ENCODE measurements around the gene TUBG1. TPM values are rescaled to one million over a fixed set of nuclear protein-coding genes. Genes with fewer than 3 reads are reported as not detected.

TUBG1 gene
- polyA plus RNA-seq, 1 of the 3 experiments (the other 2 are of a cell fraction): 145 TPM

DNA sequence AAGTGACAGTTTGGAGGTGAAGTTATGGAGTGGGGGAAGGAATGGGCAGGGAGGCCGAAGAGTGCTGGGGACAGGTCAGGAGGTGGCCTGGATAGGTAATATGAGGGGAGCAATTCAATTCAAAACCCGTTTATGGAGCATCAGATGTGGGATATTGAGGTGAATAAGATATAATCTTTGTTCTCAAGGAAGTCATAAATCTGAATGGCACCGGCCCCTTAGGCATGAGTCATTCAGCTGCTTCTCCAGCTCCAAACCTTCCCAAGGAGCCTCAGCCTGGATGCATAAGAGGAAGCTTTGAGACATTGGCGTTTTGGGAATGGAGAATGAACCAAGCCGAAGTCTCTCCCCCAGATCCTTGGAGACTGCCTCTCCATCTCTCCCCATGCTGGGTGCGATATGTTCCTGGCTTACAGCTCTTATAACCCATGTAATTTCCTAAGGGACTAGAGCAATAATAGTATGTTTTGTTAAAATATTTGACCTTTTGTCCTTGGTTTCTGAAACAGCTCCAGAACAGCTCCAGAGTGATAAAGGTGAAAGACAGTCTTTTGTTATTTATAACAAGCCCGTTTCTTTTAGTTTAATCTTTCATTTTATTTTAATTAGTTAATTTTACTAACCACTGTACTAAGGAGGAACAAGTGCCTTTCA is 51.3 kb downstream of the TUBG1 start (continued):
- TF ChIP-seq, protein P1, sequence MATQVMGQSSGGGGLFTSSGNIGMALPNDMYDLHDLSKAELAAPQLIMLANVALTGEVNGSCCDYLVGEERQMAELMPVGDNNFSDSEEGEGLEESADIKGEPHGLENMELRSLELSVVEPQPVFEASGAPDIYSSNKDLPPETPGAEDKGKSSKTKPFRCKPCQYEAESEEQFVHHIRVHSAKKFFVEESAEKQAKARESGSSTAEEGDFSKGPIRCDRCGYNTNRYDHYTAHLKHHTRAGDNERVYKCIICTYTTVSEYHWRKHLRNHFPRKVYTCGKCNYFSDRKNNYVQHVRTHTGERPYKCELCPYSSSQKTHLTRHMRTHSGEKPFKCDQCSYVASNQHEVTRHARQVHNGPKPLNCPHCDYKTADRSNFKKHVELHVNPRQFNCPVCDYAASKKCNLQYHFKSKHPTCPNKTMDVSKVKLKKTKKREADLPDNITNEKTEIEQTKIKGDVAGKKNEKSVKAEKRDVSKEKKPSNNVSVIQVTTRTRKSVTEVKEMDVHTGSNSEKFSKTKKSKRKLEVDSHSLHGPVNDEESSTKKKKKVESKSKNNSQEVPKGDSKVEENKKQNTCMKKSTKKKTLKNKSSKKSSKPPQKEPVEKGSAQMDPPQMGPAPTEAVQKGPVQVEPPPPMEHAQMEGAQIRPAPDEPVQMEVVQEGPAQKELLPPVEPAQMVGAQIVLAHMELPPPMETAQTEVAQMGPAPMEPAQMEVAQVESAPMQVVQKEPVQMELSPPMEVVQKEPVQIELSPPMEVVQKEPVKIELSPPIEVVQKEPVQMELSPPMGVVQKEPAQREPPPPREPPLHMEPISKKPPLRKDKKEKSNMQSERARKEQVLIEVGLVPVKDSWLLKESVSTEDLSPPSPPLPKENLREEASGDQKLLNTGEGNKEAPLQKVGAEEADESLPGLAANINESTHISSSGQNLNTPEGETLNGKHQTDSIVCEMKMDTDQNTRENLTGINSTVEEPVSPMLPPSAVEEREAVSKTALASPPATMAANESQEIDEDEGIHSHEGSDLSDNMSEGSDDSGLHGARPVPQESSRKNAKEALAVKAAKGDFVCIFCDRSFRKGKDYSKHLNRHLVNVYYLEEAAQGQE (IDR thresholded peaks at IDR 0.05; ENCODE audit: low read depth, low read length): no peak
- TF ChIP-seq SMC3 (IDR thresholded peaks at IDR 0.05; ENCODE audit: low read depth, low read length) (no peak), YY1 (IDR thresholded peaks at IDR 0.05; ENCODE audit: low read depth) (no peak), RCOR1 (IDR thresholded peaks at IDR 0.05; ENCODE audit: low read length) (no peak), CHD2 (IDR thresholded peaks at IDR 0.05; ENCODE audit: low read length, partially characterized antibody) (no peak), RAD21 (IDR thresholded peaks at IDR 0.05; ENCODE audit: low read length) (no peak)

Other genes with a start within 250 kb of the TUBG1 start
- 35.7 and 38.7 TPM in 2 replicates for gene STAT3, start 221.2 kb upstream of the TUBG1 start, polyA plus RNA-seq (2012; rRNA removed)
- 264 and 290 TPM in 2 replicates for gene CAVIN1, start 186.4 kb upstream of the TUBG1 start, polyA plus RNA-seq (2012; rRNA removed)
- 31.7 and 37.1 TPM in 2 replicates for gene ATP6V0A1, start 150.8 kb upstream of the TUBG1 start, polyA plus RNA-seq (2012; rRNA removed)
- gene NAGLU, start 73.4 kb upstream of the TUBG1 start, polyA plus RNA-seq (2012; rRNA removed): 25.0 and 33.9 TPM in 2 replicates
- 1.2 and 1.3 TPM in 2 replicates for gene HSD17B1, start 56.8 kb upstream of the TUBG1 start, polyA plus RNA-seq (2012; rRNA removed)
- 56.6 and 69.4 TPM in 2 replicates for gene COASY, start 47.5 kb upstream of the TUBG1 start, polyA plus RNA-seq (2012; rRNA removed)
- gene MLX, start 42.6 kb upstream of the TUBG1 start, polyA plus RNA-seq (2012; rRNA removed): 44.5 and 66.4 TPM in 2 replicates
- 14.2 and 17.3 TPM in 2 replicates for gene PSMC3IP, start 32.0 kb upstream of the TUBG1 start, polyA plus RNA-seq (2012; rRNA removed)
- gene RETREG3, start 309 bp upstream of the TUBG1 start, polyA plus RNA-seq (2012; rRNA removed): 13.3 and 24.9 TPM in 2 replicates
- 27.6 and 33.9 TPM in 2 replicates for gene TUBG2, start 49.6 kb downstream of the TUBG1 start, polyA plus RNA-seq (2012; rRNA removed)
- gene PLEKHH3, start 67.3 kb downstream of the TUBG1 start, polyA plus RNA-seq (2012; rRNA removed): 9.8 and 12.8 TPM in 2 replicates
- 2.2 and 3.1 TPM in 2 replicates for gene CCR10, start 72.2 kb downstream of the TUBG1 start, polyA plus RNA-seq (2012; rRNA removed)
- 74.3 and 92.7 TPM in 2 replicates for gene CNTNAP1, start 72.8 kb downstream of the TUBG1 start, polyA plus RNA-seq (2012; rRNA removed)
- 28.6 and 42.9 TPM in 2 replicates for gene EZH1, start 135.4 kb downstream of the TUBG1 start, polyA plus RNA-seq (2012; rRNA removed)
- 2.5 and 3.0 TPM in 2 replicates for gene RAMP2, start 151.5 kb downstream of the TUBG1 start, polyA plus RNA-seq (2012; rRNA removed)
- 127 and 158 TPM in 2 replicates for gene VPS25, start 163.8 kb downstream of the TUBG1 start, polyA plus RNA-seq (2012; rRNA removed)
- gene WNK4, start 170.9 kb downstream of the TUBG1 start, polyA plus RNA-seq (2012; rRNA removed): 8.7 and 12.5 TPM in 2 replicates
- 90.5 and 103 TPM in 2 replicates for gene COA3, start 189.0 kb downstream of the TUBG1 start, polyA plus RNA-seq (2012; rRNA removed)
- gene CNTD1, start 189.2 kb downstream of the TUBG1 start, polyA plus RNA-seq (2012; rRNA removed): 0.26 TPM in 1 of 2 replicates, not detected in the other
- 78.0 and 97.4 TPM in 2 replicates for gene BECN1, start 214.6 kb downstream of the TUBG1 start, polyA plus RNA-seq (2012; rRNA removed)
- 139 and 152 TPM in 2 replicates for gene PSME3, start 223.7 kb downstream of the TUBG1 start, polyA plus RNA-seq (2012; rRNA removed)
- gene AOC2, start 234.9 kb downstream of the TUBG1 start, polyA plus RNA-seq (2012; rRNA removed): 0.24 and 0.33 TPM in 2 replicates
- 0.03 and 0.08 TPM in 2 replicates for gene AOC3, start 241.5 kb downstream of the TUBG1 start, polyA plus RNA-seq (2012; rRNA removed)

Data from SK-N-SH (cell line).